Neural progenitor cell (in vitro differentiated cells): ENCODE results near the gene CDK2AP2.

Source experiments
- EZH2 ChIP-seq: fragments of 200-600 bp; sonication (generic); IDR thresholded peaks from 2 replicates; pipeline ENCODE4 v1.6.1; 2017; ENCODE audit warnings: antibody characterized with exemption, mild to moderate bottlenecking, moderate library complexity
- EZH2phosphoT487 ChIP-seq: fragments of 200-600 bp; sonication (generic); IDR thresholded peaks from 2 replicates; pipeline ENCODE4 v1.6.1; 2017; ENCODE audit warnings: antibody characterized with exemption
- TF ChIP-seq, protein P1 (sequence below): fragments of 200-600 bp; sonication (generic); IDR thresholded peaks from 2 replicates; pipeline ENCODE4 v1.5.1; 2017; ENCODE audit warnings: antibody characterized with exemption, mild to moderate bottlenecking

DNA sequence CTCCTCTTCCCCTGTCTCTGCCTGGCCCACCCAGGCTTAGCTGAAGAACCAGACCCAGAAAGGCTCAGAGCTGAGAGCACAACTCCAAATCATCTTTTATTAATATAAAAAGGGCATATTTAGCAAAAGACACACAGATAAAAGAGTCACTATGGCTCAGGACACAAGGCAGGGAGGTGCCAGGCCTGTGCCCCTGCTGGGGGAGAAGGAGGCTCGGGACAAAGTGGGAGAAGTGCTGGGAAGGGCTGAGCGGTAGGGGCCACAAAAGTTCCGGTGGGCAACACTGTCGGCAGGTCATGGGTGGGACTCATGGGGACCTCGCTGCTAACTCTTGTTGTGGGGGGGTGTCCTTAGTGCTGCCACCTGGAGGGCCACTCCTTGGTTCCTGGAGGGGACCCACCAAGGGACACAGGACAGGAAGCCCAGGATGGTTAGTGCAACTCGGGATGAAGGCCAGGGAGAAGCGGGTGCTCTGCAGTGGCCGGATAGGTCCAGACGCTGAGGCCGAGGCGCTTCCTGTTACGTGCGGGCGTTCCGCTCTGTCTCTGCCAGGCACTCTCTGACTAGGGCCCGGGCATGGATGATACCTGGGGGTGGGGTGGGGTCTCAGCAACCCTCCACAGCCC, 1.4 kb downstream of the CDK2AP2 start:
- TF ChIP-seq, protein P1, sequence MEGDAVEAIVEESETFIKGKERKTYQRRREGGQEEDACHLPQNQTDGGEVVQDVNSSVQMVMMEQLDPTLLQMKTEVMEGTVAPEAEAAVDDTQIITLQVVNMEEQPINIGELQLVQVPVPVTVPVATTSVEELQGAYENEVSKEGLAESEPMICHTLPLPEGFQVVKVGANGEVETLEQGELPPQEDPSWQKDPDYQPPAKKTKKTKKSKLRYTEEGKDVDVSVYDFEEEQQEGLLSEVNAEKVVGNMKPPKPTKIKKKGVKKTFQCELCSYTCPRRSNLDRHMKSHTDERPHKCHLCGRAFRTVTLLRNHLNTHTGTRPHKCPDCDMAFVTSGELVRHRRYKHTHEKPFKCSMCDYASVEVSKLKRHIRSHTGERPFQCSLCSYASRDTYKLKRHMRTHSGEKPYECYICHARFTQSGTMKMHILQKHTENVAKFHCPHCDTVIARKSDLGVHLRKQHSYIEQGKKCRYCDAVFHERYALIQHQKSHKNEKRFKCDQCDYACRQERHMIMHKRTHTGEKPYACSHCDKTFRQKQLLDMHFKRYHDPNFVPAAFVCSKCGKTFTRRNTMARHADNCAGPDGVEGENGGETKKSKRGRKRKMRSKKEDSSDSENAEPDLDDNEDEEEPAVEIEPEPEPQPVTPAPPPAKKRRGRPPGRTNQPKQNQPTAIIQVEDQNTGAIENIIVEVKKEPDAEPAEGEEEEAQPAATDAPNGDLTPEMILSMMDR = no peak
- no peak for TF ChIP-seq EZH2
- TF ChIP-seq EZH2phosphoT487 = no peak
